Neural crest cell (in vitro differentiated cells): ENCODE data around the gene PLA2G2C. TPM values are rescaled to one million over a fixed set of nuclear protein-coding genes. Genes with fewer than 3 reads are reported as not detected.
"Not testable (repeated sequence)": the region's sequence is repeated elsewhere in the genome, so short reads cannot be mapped to it uniquely, and the experiment has no call there.

ENCODE experiments used
- DNase-seq: peaks from one replicate; pipeline ENCODE4 v3.0.0; 2021; ENCODE audit warnings: low read depth, mixed read lengths, low spot score
- H3K27ac Mint-ChIP-seq: one replicate; pipeline ENCODE4 v1.8.0; 2021; ENCODE audit warnings: mild to moderate bottlenecking, mixed read lengths; ENCODE audit not compliant: unreplicated experiment
- H3K27me3 Mint-ChIP-seq: 2 replicates; pipeline ENCODE4 v1.8.0; 2021; ENCODE audit warnings: low read depth, mild to moderate bottlenecking, mixed read lengths
- H3K36me3 Mint-ChIP-seq: 2 replicates; pipeline ENCODE4 v1.8.0; 2021; ENCODE audit warnings: low read depth, mild to moderate bottlenecking, mixed read lengths
- H3K4me1 Mint-ChIP-seq: 2 replicates; pipeline ENCODE4 v1.8.0; 2021; ENCODE audit warnings: mixed read lengths
- H3K4me3 Mint-ChIP-seq: one replicate; pipeline ENCODE4 v1.8.0; 2021; ENCODE audit warnings: mild to moderate bottlenecking, mixed read lengths
- H3K9me3 Mint-ChIP-seq: 2 replicates; pipeline ENCODE4 v1.8.0; 2021; ENCODE audit warnings: mixed read lengths
- CTCF ChIP-seq: fragments of 200-600 bp; sonication (generic); conservative IDR thresholded peaks from 2 replicates; pipeline ENCODE4 v1.5.0; 2021; ENCODE audit warnings: antibody characterized with exemption, mild to moderate bottlenecking
- long read RNA-seq: library from polyadenylated mRNA; unstranded; transcript quantifications from one replicate; pipeline ENCODE4 v2.0.0, GENCODE V29; 2020
- total RNA-seq: library from RNA; stranded (reverse); gene quantifications from 2 replicates; pipeline ENCODE4 v1.2.1, GENCODE V29; 2021

The PLA2G2C gene
- not detected in 2 replicates for total RNA-seq
- long read RNA-seq = 0 reads

- peaks cover 30% of the 10 kb centered on the region for H3K27me3 Mint-ChIP-seq
- no peak for TF ChIP-seq CTCF
- peak; percentile 47 for DNase-seq
- H3K27ac Mint-ChIP-seq = peak within 1 kb of the TSS; percentile 64
- peaks cover 12% of the 10 kb centered on the region for H3K4me1 Mint-ChIP-seq
- H3K9me3 Mint-ChIP-seq = no peaks in the 10 kb centered on the region
- peak within 1 kb of the TSS; percentile 86 for H3K4me3 Mint-ChIP-seq
- no peaks in the 10 kb centered on the region for H3K36me3 Mint-ChIP-seq
These were observed at the start of gene PLA2G2C, which contains the start of gene UBXN10 for GRCh38 chr1:20185834-20186782. TSS of gene PLA2G2C (minus strand) at chr1:20186518. CDS start at chr1:20177363, 9,155 bp downstream. TSS of gene UBXN10 (plus strand) at chr1:20186096. CDS start at chr1:20190562, 4,466 bp downstream.

GRCh38 chr1:20234788-20235535, 48.6 kb upstream of the PLA2G2C start:
- H3K27ac Mint-ChIP-seq = peak overlapping the region; percentile 88
- TF ChIP-seq CTCF = no peak
- H3K4me1 Mint-ChIP-seq = peaks cover 58% of the 10 kb centered on the region
- no peaks in the 10 kb centered on the region for H3K36me3 Mint-ChIP-seq
- H3K9me3 Mint-ChIP-seq = no peaks in the 10 kb centered on the region
- DNase-seq = no peak
- H3K27me3 Mint-ChIP-seq = peaks cover 6% of the 10 kb centered on the region
- H3K4me3 Mint-ChIP-seq = no peak overlapping the region

- H3K4me1 Mint-ChIP-seq = peaks cover 58% of the 10 kb centered on the region
- no peak overlapping the region for H3K4me3 Mint-ChIP-seq
- H3K9me3 Mint-ChIP-seq = no peaks in the 10 kb centered on the region
- DNase-seq = peak; percentile 9
- H3K27ac Mint-ChIP-seq = no peak overlapping the region
- no peak for TF ChIP-seq CTCF
- H3K27me3 Mint-ChIP-seq = peaks cover 10% of the 10 kb centered on the region
- H3K36me3 Mint-ChIP-seq = no peaks in the 10 kb centered on the region
These were observed 47.5 kb upstream of the PLA2G2C start for GRCh38 chr1:20233866-20234265.

- Mint-ChIP-seq H3K9me3 (no peaks in the 10 kb centered on the region), H3K36me3 (no peaks in the 10 kb centered on the region), H3K27ac (no peak overlapping the region), H3K4me1 (peaks cover 58% of the 10 kb centered on the region), H3K27me3 (peaks cover 15% of the 10 kb centered on the region), H3K4me3 (no peak overlapping the region)
- no peak for DNase-seq
- peak; percentile 46 for TF ChIP-seq CTCF
These were observed 47.1 kb upstream of the PLA2G2C start for GRCh38 chr1:20233394-20233793.

- H3K27ac Mint-ChIP-seq, DNase-seq: not testable (repeated sequence)
These were observed 46.2 kb upstream of the PLA2G2C start for GRCh38 chr1:20232564-20232963.

More at GRCh38 chr1:20232564-20232963, 46.2 kb upstream of the PLA2G2C start:
- Mint-ChIP-seq H3K27me3 (peaks cover 21% of the 10 kb centered on the region), H3K4me1 (peaks cover 52% of the 10 kb centered on the region)
- H3K36me3 Mint-ChIP-seq, H3K9me3 Mint-ChIP-seq, H3K4me3 Mint-ChIP-seq: not testable (repeated sequence)
